OCI-LY7 (cell line): ENCODE data around the gene C6orf120. TPM values are rescaled to one million over a fixed set of nuclear protein-coding genes. Genes with fewer than 3 reads are reported as not detected.

Source experiments
- BruUV-seq: library from RNA; stranded (reverse); fragments of 400-500 nt; replicated peaks from 2 replicates; lab custom pipeline; 2021; lab: Mats Ljungman, UMichigan
- CTCF ChIA-PET: fragments of 300-600 bp; sonication (Branson Sonifier 250); formaldehyde crosslinking; loops from one replicate; lab custom pipeline; 2022; ENCODE audit warnings: antibody characterized with exemption; ENCODE audit not compliant: unreplicated experiment; lab: Charles Lee
- POLR2A ChIA-PET: fragments of 300-600 bp; sonication (Branson Sonifier 250); formaldehyde crosslinking; loops from one replicate; lab custom pipeline; 2022; ENCODE audit warnings: antibody characterized with exemption; lab: Charles Lee
- DNase-seq: peaks from one replicate; pipeline ENCODE4 v3.0.0-alpha.2; 2015; ENCODE audit warnings: low spot score
- H2AFZ ChIP-seq: fragments of 200-600 bp; sonication (generic), shearing (Covaris generic); 2 replicates; pipeline ENCODE4 v1.6.1; 2014; ENCODE audit warnings: mild to moderate bottlenecking, antibody characterized with exemption, low read length, moderate library complexity
- H3K27ac ChIP-seq: fragments of 200-600 bp; sonication (generic); 2 replicates; pipeline ENCODE4 v1.5.1; 2014; ENCODE audit warnings: mixed run types, low read depth, mild to moderate bottlenecking, moderate library complexity, low read length, inconsistent platforms; ENCODE audit not compliant: poor library complexity, severe bottlenecking
- H3K36me3 ChIP-seq: fragments of 200-600 bp; sonication (generic); 2 replicates; pipeline ENCODE4 v1.6.1; 2014; ENCODE audit warnings: mild to moderate bottlenecking, antibody characterized with exemption, low read length, moderate library complexity, mixed read lengths; ENCODE audit not compliant: insufficient read depth
- H3K4me1 ChIP-seq: fragments of 200-600 bp; sonication (generic); 2 replicates; pipeline ENCODE4 v1.5.1; 2014; ENCODE audit warnings: mild to moderate bottlenecking, low read length; ENCODE audit not compliant: insufficient read depth, poor library complexity, severe bottlenecking
- H3K4me2 ChIP-seq: fragments of 200-600 bp; sonication (generic); 2 replicates; pipeline ENCODE4 v1.6.1; 2014; ENCODE audit warnings: mild to moderate bottlenecking, low read length
- H3K4me3 ChIP-seq: fragments of 200-600 bp; sonication (generic); 2 replicates; pipeline ENCODE4 v1.5.1; 2014; ENCODE audit warnings: mild to moderate bottlenecking, low read depth, low read length; ENCODE audit not compliant: poor library complexity, severe bottlenecking
- H3K79me2 ChIP-seq: fragments of 200-600 bp; sonication (generic); 2 replicates; pipeline ENCODE4 v1.6.1; 2016; ENCODE audit warnings: low read depth, mild to moderate bottlenecking, low read length, moderate library complexity, mixed read lengths; ENCODE audit not compliant: insufficient read depth
- H3K9me2 ChIP-seq: fragments of 200-600 bp; sonication (generic); 2 replicates; pipeline ENCODE4 v1.6.1; 2016; ENCODE audit warnings: mild to moderate bottlenecking, low read length, mixed read lengths; ENCODE audit not compliant: insufficient read depth
- H3K9me3 ChIP-seq: fragments of 200-600 bp; sonication (generic); 2 replicates; pipeline ENCODE4 v1.6.1; 2014; ENCODE audit warnings: mild to moderate bottlenecking, mixed run types, low read length, mixed read lengths
- H4K20me1 ChIP-seq: fragments of 200-600 bp; sonication (generic); 2 replicates; pipeline ENCODE4 v1.6.1; 2014; ENCODE audit warnings: mild to moderate bottlenecking, antibody characterized with exemption, low read length, moderate library complexity, mixed read lengths; ENCODE audit not compliant: insufficient read depth
- CTCF ChIP-seq: fragments of 200-600 bp; sonication (generic); conservative IDR thresholded peaks from 2 replicates; pipeline ENCODE4 v1.5.1; 2014; ENCODE audit warnings: mild to moderate bottlenecking, antibody characterized with exemption, low read length, moderate library complexity, mixed read lengths
- EZH2phosphoT487 ChIP-seq: fragments of 200-600 bp; sonication (generic); IDR thresholded peaks from 2 replicates; pipeline ENCODE4 v1.6.1; 2018; ENCODE audit warnings: low read depth, borderline replicate concordance, mild to moderate bottlenecking, mixed run types, antibody characterized with exemption, low read length, moderate library complexity, mixed read lengths
- intact Hi-C: fragments of 100-400 bp; cut with micrococcal nuclease; formaldehyde crosslinking; loops from one replicate; pipeline ENCODE4 v1.10.0; 2022; ENCODE audit not compliant: unreplicated experiment
- total RNA-seq, 2 experiments: library from RNA; depleted of rRNA in 1 of 2; stranded (reverse); fragments of >200 nt in 1 of 2; shearing (Covaris generic) in 1 of 2; gene quantifications; 2 replicates each; pipeline ENCODE4 v1.2.3, GENCODE V29; 2014 to 2022

The C6orf120 gene
- total RNA-seq, 2 experiments from 2014 or later = 19.0 to 30.3 TPM

- Histone ChIP-seq H3K79me2 (no peaks in the 10 kb centered on the region), H3K9me2 (no peaks in the 10 kb centered on the region), H3K27ac (no peak overlapping the region), H4K20me1 (no peaks in the 10 kb centered on the region), H3K36me3 (no peaks in the 10 kb centered on the region), H3K4me1 (no peaks in the 10 kb centered on the region), H3K9me3 (no peaks in the 10 kb centered on the region), H3K4me3 (no peak overlapping the region), H3K4me2 (no peak overlapping the region), H2AFZ (no peak overlapping the region)
- intact Hi-C loops = no loop called here
- BruUV-seq = no TSS peak
- CTCF ChIA-PET = no interaction called here
- TF ChIP-seq CTCF (no peak), EZH2phosphoT487 (no peak)
- no peak for DNase-seq
- POLR2A ChIA-PET = no interaction called here
These were observed 37.1 kb downstream of the C6orf120 start for GRCh38 chr6:169738976-169739529.

- H3K9me3 ChIP-seq = peaks cover 13% of the 10 kb centered on the region
- no peaks in the 10 kb centered on the region for H3K9me2 ChIP-seq
- no peaks in the 10 kb centered on the region for H4K20me1 ChIP-seq
- BruUV-seq = no TSS peak
- no peak overlapping the region for H3K4me3 ChIP-seq
- DNase-seq = no peak
- no peaks in the 10 kb centered on the region; the same call in 1 of the 2 replicates for H3K36me3 ChIP-seq
- no peaks in the 10 kb centered on the region for H3K79me2 ChIP-seq
- POLR2A ChIA-PET = interaction anchor here (0.7 to 0.9 kb wide), 2 partner anchors 36 to 863 kb away, joined by 3 read pairs; no protein-coding TSS in a partner anchor
- H3K27ac ChIP-seq = no peak overlapping the region
- TF ChIP-seq CTCF (no peak), EZH2phosphoT487 (no peak)
- H3K4me2 ChIP-seq = no peak overlapping the region
- intact Hi-C loops = no loop called here
- CTCF ChIA-PET = no interaction called here
- H3K4me1 ChIP-seq = no peaks in the 10 kb centered on the region
- no peak overlapping the region for H2AFZ ChIP-seq
These were observed 39.4 kb downstream of the C6orf120 start for GRCh38 chr6:169741344-169741743.

- ChIA-PET POLR2A (interaction anchor here (0.7 kb wide), 1 partner anchor 147 kb away, joined by 5 read pairs; no protein-coding TSS in a partner anchor), CTCF (no interaction called here)
- no peaks in the 10 kb centered on the region for H3K9me2 ChIP-seq
- DNase-seq = no peak
- H3K4me2 ChIP-seq = no peak overlapping the region
- no peak overlapping the region for H2AFZ ChIP-seq
- BruUV-seq = no TSS peak
- peaks cover 20% of the 10 kb centered on the region for H3K9me3 ChIP-seq
- peaks cover 8% of the 10 kb centered on the region for H3K4me1 ChIP-seq
- no peak for TF ChIP-seq CTCF
- TF ChIP-seq EZH2phosphoT487 = no peak
- peaks cover 13% of the 10 kb centered on the region for H3K79me2 ChIP-seq
- H3K4me3 ChIP-seq = no peak overlapping the region
- intact Hi-C loops = no loop called here
- peaks cover 29% of the 10 kb centered on the region for H3K36me3 ChIP-seq
- H3K27ac ChIP-seq = no peak overlapping the region
- H4K20me1 ChIP-seq = no peaks in the 10 kb centered on the region; the same call in 1 of the 2 replicates
These were observed 43.5 kb downstream of the C6orf120 start for GRCh38 chr6:169745405-169745804.
